Measurements from ENCODE around the gene DIS3. TPM values are rescaled to one million over a fixed set of nuclear protein-coding genes. Genes with fewer than 3 reads are reported as not detected.
"Not testable (repeated sequence)": the region's sequence is repeated elsewhere in the genome, so short reads cannot be mapped to it uniquely, and the experiment has no call there.

DIS3 gene
- total RNA-seq (2014; rRNA removed; shearing (Covaris generic); ENCODE audit: low replicate concordance) = 29.7 and 42.5 TPM in 2 replicates

- H3K27me3 ChIP-seq = no peaks in the 10 kb centered on the region
- no peaks in the 10 kb centered on the region for H3K9me3 ChIP-seq
- DNase-seq = peak; percentile 98
- H3K36me3 ChIP-seq = peaks cover 45% of the 10 kb centered on the region
- peak within 1 kb of the TSS; percentile 88 for H3K4me3 ChIP-seq
Observed at GRCh38 chr13:72781451-72782439, at the start of gene DIS3, which contains the start of gene PIBF1. Gene DIS3 (minus strand): TSS chr13:72781900. CDS start chr13:72781832, 68 bp downstream. Gene PIBF1 (plus strand): TSS chr13:72782133. CDS start chr13:72783470, 1,337 bp downstream.

GRCh38 chr13:72823724-72824123, 42.0 kb upstream of the DIS3 start:
- Histone ChIP-seq H3K27me3 (no peaks in the 10 kb centered on the region), H3K4me3 (no peak overlapping the region), H3K9me3 (no peaks in the 10 kb centered on the region), H3K36me3 (peaks cover 46% of the 10 kb centered on the region)
- no peak for DNase-seq

GRCh38 chr13:72823081-72823480, 41.4 kb upstream of the DIS3 start:
- H3K36me3 ChIP-seq = peaks cover 44% of the 10 kb centered on the region
- no peak for DNase-seq

GRCh38 chr13:72820898-72821279, 39.2 kb upstream of the DIS3 start:
- Histone ChIP-seq H3K27me3 (no peaks in the 10 kb centered on the region), H3K9me3 (no peaks in the 10 kb centered on the region), H3K4me3 (no peak overlapping the region), H3K36me3 (peaks cover 33% of the 10 kb centered on the region)
- no peak for DNase-seq

More at GRCh38 chr13:72823081-72823480, 41.4 kb upstream of the DIS3 start:
- Histone ChIP-seq H3K9me3 (no peaks in the 10 kb centered on the region), H3K4me3 (no peak overlapping the region), H3K27me3 (no peaks in the 10 kb centered on the region)

GRCh38 chr13:72820156-72820897, 38.6 kb upstream of the DIS3 start:
- Histone ChIP-seq H3K9me3 (no peaks in the 10 kb centered on the region), H3K36me3 (peaks cover 33% of the 10 kb centered on the region), H3K4me3 (no peak overlapping the region), H3K27me3 (no peaks in the 10 kb centered on the region)
- peak; percentile 8 for DNase-seq

- no peak overlapping the region for H3K4me3 ChIP-seq
- no peak for DNase-seq
- no peaks in the 10 kb centered on the region for H3K9me3 ChIP-seq
- no peaks in the 10 kb centered on the region for H3K27me3 ChIP-seq
- peaks cover 19% of the 10 kb centered on the region for H3K36me3 ChIP-seq
Observed at GRCh38 chr13:72808917-72809500, 27.3 kb upstream of the DIS3 start.

GRCh38 chr13:72806514-72806913, 24.8 kb upstream of the DIS3 start:
- not testable (repeated sequence) for DNase-seq, H3K27me3 ChIP-seq, H3K9me3 ChIP-seq, H3K4me3 ChIP-seq
- H3K36me3 ChIP-seq = peaks cover 17% of the 10 kb centered on the region

GRCh38 chr13:72805676-72806346, 24.1 kb upstream of the DIS3 start:
- Histone ChIP-seq H3K36me3 (peaks cover 14% of the 10 kb centered on the region), H3K9me3 (no peaks in the 10 kb centered on the region)
- DNase-seq = no peak

GRCh38 chr13:72804301-72804700, 22.6 kb upstream of the DIS3 start:
- DNase-seq = no peak
- Histone ChIP-seq H3K9me3 (no peaks in the 10 kb centered on the region), H3K4me3 (no peak overlapping the region), H3K36me3 (peaks cover 14% of the 10 kb centered on the region), H3K27me3 (no peaks in the 10 kb centered on the region)

More at GRCh38 chr13:72805676-72806346, 24.1 kb upstream of the DIS3 start:
- Histone ChIP-seq H3K27me3 (no peaks in the 10 kb centered on the region), H3K4me3 (no peak overlapping the region)

GRCh38 chr13:72798817-72799216, 17.1 kb upstream of the DIS3 start:
- no peak for DNase-seq
- H3K36me3 ChIP-seq = peaks cover 40% of the 10 kb centered on the region
- no peak overlapping the region for H3K4me3 ChIP-seq
- H3K9me3 ChIP-seq = no peaks in the 10 kb centered on the region
- H3K27me3 ChIP-seq = no peaks in the 10 kb centered on the region

- no peaks in the 10 kb centered on the region for H3K9me3 ChIP-seq
- H3K27me3 ChIP-seq = no peaks in the 10 kb centered on the region
- H3K4me3 ChIP-seq = no peak overlapping the region
- peaks cover 63% of the 10 kb centered on the region for H3K36me3 ChIP-seq
- DNase-seq = no peak
Observed at GRCh38 chr13:72792640-72793039, 10.9 kb upstream of the DIS3 start.

GRCh38 chr13:72788831-72789230, 7.1 kb upstream of the DIS3 start:
- H3K36me3 ChIP-seq = peaks cover 58% of the 10 kb centered on the region
- no peaks in the 10 kb centered on the region for H3K9me3 ChIP-seq
- H3K27me3 ChIP-seq = no peaks in the 10 kb centered on the region
- H3K4me3 ChIP-seq = no peak overlapping the region
- DNase-seq = no peak

- not testable (repeated sequence) for DNase-seq, H3K9me3 ChIP-seq, H3K27me3 ChIP-seq, H3K4me3 ChIP-seq
- H3K36me3 ChIP-seq = peaks cover 32% of the 10 kb centered on the region
Observed at GRCh38 chr13:72784679-72785078, 3.0 kb upstream of the DIS3 start.

GRCh38 chr13:72782717-72783116, 1.0 kb upstream of the DIS3 start:
- Histone ChIP-seq H3K4me3 (peak overlapping the region; percentile 88), H3K9me3 (no peaks in the 10 kb centered on the region), H3K27me3 (no peaks in the 10 kb centered on the region), H3K36me3 (peaks cover 42% of the 10 kb centered on the region)
- DNase-seq = peak; percentile 13

- H3K36me3 ChIP-seq = peaks cover 87% of the 10 kb centered on the region
- H3K9me3 ChIP-seq = no peaks in the 10 kb centered on the region
- no peak overlapping the region for H3K4me3 ChIP-seq
- H3K27me3 ChIP-seq = no peaks in the 10 kb centered on the region
- no peak for DNase-seq
Observed at GRCh38 chr13:72774019-72774418, 7.7 kb downstream of the DIS3 start.

GRCh38 chr13:72763411-72763810, 18.3 kb downstream of the DIS3 start:
- DNase-seq = no peak

More at GRCh38 chr13:72763411-72763810, 18.3 kb downstream of the DIS3 start:
- H3K4me3 ChIP-seq = no peak overlapping the region
- H3K27me3 ChIP-seq = no peaks in the 10 kb centered on the region
- H3K9me3 ChIP-seq = no peaks in the 10 kb centered on the region
- H3K36me3 ChIP-seq = peaks cover 96% of the 10 kb centered on the region
